Measurements from ENCODE around the gene DAAM1.

GRCh38 chr14:59305231-59305630 is 116.8 kb downstream of the DAAM1 start:
- TF ChIP-seq POLR2A (IDR thresholded peaks at IDR 0.05) (no peak), POLR2AphosphoS5 (IDR thresholded peaks at IDR 0.05; ENCODE audit: insufficient read depth in 1 of 2, low read depth in 1 of 2) (no peak)
